Measurements from ENCODE around the gene COL8A1.

DNA sequence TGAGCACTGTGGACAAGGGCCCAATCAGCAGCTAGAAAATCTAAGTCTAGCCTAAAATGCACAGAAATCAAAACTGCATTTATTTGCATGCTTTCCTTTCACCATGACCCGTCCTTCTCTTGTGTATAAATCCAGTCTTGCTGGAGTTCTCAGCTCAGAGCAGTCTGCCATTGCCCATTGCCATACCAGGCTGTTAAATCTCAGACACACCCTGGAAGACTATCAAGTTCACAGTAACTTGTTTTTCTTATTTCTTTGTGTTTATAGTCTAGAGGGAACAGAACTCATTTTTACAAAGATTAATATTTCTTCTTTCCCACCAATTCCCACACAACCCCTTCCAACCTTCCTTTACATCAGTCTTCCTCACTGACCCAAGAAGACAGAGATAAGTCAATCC is 85.9 kb downstream of the COL8A1 start:
- TF ChIP-seq, protein P1, sequence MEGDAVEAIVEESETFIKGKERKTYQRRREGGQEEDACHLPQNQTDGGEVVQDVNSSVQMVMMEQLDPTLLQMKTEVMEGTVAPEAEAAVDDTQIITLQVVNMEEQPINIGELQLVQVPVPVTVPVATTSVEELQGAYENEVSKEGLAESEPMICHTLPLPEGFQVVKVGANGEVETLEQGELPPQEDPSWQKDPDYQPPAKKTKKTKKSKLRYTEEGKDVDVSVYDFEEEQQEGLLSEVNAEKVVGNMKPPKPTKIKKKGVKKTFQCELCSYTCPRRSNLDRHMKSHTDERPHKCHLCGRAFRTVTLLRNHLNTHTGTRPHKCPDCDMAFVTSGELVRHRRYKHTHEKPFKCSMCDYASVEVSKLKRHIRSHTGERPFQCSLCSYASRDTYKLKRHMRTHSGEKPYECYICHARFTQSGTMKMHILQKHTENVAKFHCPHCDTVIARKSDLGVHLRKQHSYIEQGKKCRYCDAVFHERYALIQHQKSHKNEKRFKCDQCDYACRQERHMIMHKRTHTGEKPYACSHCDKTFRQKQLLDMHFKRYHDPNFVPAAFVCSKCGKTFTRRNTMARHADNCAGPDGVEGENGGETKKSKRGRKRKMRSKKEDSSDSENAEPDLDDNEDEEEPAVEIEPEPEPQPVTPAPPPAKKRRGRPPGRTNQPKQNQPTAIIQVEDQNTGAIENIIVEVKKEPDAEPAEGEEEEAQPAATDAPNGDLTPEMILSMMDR (IDR thresholded peaks at IDR 0.05) = no peak
- TF ChIP-seq POLR2A (IDR thresholded peaks at IDR 0.05) = no peak
